HG02798 (cell line): ENCODE results near the gene MRPL50.

Experiments used
- ATAC-seq: cut with Tn5 transposase; IDR thresholded peaks from one replicate; pipeline ENCODE4 v1.9.1; 2021; ENCODE audit warnings: mild to moderate bottlenecking; ENCODE audit not compliant: unreplicated experiment, poor library complexity

Gene MRPL50

GRCh38 chr9:101381118-101381517, 17.3 kb downstream of the MRPL50 start:
- ATAC-seq = no peak

GRCh38 chr9:101380295-101380694, 18.1 kb downstream of the MRPL50 start:
- ATAC-seq = no peak

GRCh38 chr9:101376111-101376848, 22.1 kb downstream of the MRPL50 start:
- ATAC-seq = no peak

- ATAC-seq = no peak
These were observed 22.9 kb downstream of the MRPL50 start for GRCh38 chr9:101375546-101375945.

GRCh38 chr9:101372327-101373118, 25.9 kb downstream of the MRPL50 start:
- no peak for ATAC-seq

- ATAC-seq = no peak
These were observed 26.6 kb downstream of the MRPL50 start for GRCh38 chr9:101371813-101372212.

GRCh38 chr9:101369884-101370531, 28.4 kb downstream of the MRPL50 start:
- no peak for ATAC-seq

GRCh38 chr9:101369286-101369685, 29.1 kb downstream of the MRPL50 start:
- ATAC-seq = no peak

- ATAC-seq = no peak
These were observed 31.1 kb downstream of the MRPL50 start for GRCh38 chr9:101367323-101367722.

GRCh38 chr9:101366038-101366756, 32.2 kb downstream of the MRPL50 start:
- ATAC-seq = no peak

GRCh38 chr9:101365181-101365580, 33.2 kb downstream of the MRPL50 start:
- ATAC-seq = no peak

GRCh38 chr9:101362450-101362849, 36.0 kb downstream of the MRPL50 start:
- no peak for ATAC-seq

- ATAC-seq = no peak
These were observed 37.8 kb downstream of the MRPL50 start for GRCh38 chr9:101360647-101361046.

- ATAC-seq = no peak
These were observed 38.7 kb downstream of the MRPL50 start for GRCh38 chr9:101359679-101360078.

- no peak for ATAC-seq
These were observed 41.8 kb downstream of the MRPL50 start for GRCh38 chr9:101356619-101357018.

GRCh38 chr9:101354765-101355708, 43.4 kb downstream of the MRPL50 start:
- ATAC-seq = no peak

GRCh38 chr9:101354143-101354764, 44.2 kb downstream of the MRPL50 start:
- ATAC-seq = no peak

- no peak for ATAC-seq
These were observed 44.7 kb downstream of the MRPL50 start for GRCh38 chr9:101353683-101354082.

GRCh38 chr9:101352892-101353463, 45.4 kb downstream of the MRPL50 start:
- no peak for ATAC-seq
